ENCODE measurements around the gene CDK7. TPM values are rescaled to one million over a fixed set of nuclear protein-coding genes. Genes with fewer than 3 reads are reported as not detected.

CDK7 gene
- polyA plus RNA-seq, 1 experiment: 44.9 TPM

- ChIA-PET POLR2A (no interaction called here), CTCF (no interaction called here)
- no peak for DNase-seq (ENCODE audit: low read depth)
Measured at GRCh38 chr5:69300537-69301203, 66.0 kb downstream of the CDK7 start.

DNA sequence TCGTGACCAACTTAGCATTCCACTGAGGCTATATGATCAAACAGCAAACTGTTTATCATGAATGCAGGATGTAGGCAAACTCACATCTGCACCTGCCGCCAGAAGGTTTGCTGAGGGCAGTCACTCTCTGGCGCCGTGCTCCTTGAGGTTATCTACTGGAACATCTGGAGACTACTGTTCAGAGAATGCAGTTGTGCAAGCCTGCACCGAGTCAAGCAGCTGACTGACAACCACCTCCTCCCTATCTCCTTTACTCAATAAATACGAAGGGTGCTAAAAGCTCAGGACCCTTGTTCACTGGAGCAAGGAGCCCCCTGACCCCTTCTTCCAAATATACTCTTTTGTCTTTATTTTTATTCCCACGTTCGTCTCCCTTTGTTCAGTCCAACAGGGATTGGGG, 70.8 kb downstream of the CDK7 start:
- no peaks in the 10 kb centered on the region; the same call in 1 of the 2 replicates for H3K36me3 ChIP-seq (ENCODE audit: control insufficient read depth, insufficient read depth, low read length)
- POLR2A ChIA-PET: no interaction called here
- TF ChIP-seq, protein P1, sequence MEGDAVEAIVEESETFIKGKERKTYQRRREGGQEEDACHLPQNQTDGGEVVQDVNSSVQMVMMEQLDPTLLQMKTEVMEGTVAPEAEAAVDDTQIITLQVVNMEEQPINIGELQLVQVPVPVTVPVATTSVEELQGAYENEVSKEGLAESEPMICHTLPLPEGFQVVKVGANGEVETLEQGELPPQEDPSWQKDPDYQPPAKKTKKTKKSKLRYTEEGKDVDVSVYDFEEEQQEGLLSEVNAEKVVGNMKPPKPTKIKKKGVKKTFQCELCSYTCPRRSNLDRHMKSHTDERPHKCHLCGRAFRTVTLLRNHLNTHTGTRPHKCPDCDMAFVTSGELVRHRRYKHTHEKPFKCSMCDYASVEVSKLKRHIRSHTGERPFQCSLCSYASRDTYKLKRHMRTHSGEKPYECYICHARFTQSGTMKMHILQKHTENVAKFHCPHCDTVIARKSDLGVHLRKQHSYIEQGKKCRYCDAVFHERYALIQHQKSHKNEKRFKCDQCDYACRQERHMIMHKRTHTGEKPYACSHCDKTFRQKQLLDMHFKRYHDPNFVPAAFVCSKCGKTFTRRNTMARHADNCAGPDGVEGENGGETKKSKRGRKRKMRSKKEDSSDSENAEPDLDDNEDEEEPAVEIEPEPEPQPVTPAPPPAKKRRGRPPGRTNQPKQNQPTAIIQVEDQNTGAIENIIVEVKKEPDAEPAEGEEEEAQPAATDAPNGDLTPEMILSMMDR (IDR thresholded peaks at IDR 0.05; ENCODE audit: insufficient read depth, low read depth, low read length): no peak
- CTCF ChIA-PET: no interaction called here
- DNase-seq (ENCODE audit: low read depth): no peak
- no peaks in the 10 kb centered on the region for H3K27me3 ChIP-seq (ENCODE audit: control insufficient read depth, insufficient read depth, low read length)
- H3K4me3 ChIP-seq (ENCODE audit: low read depth, low read length): no peak overlapping the region

More at GRCh38 chr5:69300537-69301203, 66.0 kb downstream of the CDK7 start:
- H3K4me3 ChIP-seq (ENCODE audit: low read depth, low read length): no peak overlapping the region
- TF ChIP-seq, protein P1 (IDR thresholded peaks at IDR 0.05; ENCODE audit: insufficient read depth, low read depth, low read length): no peak
- H3K36me3 ChIP-seq (ENCODE audit: control insufficient read depth, insufficient read depth, low read length): no peaks in the 10 kb centered on the region; the same call in 1 of the 2 replicates
- no peaks in the 10 kb centered on the region for H3K27me3 ChIP-seq (ENCODE audit: control insufficient read depth, insufficient read depth, low read length)

DNA sequence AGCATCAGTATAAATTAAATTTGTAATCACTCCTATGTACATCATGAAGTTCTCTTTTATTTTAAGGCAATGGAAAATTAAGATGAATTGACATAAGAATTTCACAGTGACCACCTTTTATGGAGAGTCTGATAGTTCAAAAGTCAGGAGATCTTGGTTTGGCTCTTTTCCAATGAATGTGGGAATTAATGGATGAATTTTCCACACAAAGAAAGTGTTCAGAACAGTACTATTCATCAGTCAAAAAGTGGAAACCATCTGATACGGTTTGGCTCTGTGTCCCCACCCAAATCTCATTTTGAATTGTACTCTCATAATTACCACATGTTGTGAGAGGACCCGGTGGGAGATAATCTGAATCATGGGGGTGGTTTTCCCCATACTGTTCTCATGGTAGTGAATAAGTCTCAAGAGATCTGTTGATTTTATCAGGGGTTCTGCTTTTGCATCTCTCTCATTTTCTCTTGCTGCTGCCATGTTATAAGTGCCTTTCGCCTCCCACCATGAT, 73.4 kb downstream of the CDK7 start:
- Histone ChIP-seq H3K4me3 (ENCODE audit: low read depth, low read length) (no peak overlapping the region), H3K36me3 (ENCODE audit: control insufficient read depth, insufficient read depth, low read length) (no peaks in the 10 kb centered on the region), H3K27me3 (ENCODE audit: control insufficient read depth, insufficient read depth, low read length) (no peaks in the 10 kb centered on the region)
- ChIA-PET POLR2A (no interaction called here), CTCF (no interaction called here)
- TF ChIP-seq, protein P1 (IDR thresholded peaks at IDR 0.05; ENCODE audit: insufficient read depth, low read depth, low read length): no peak
- DNase-seq (ENCODE audit: low read depth): no peak

GRCh38 chr5:69309380-69309779, 74.7 kb downstream of the CDK7 start:
- POLR2A ChIA-PET: no interaction called here
- no peaks in the 10 kb centered on the region for H3K27me3 ChIP-seq (ENCODE audit: control insufficient read depth, insufficient read depth, low read length)

GRCh38 chr5:69312459-69313160, 77.9 kb downstream of the CDK7 start:
- Histone ChIP-seq H3K4me3 (ENCODE audit: low read depth, low read length) (no peak overlapping the region), H3K27me3 (ENCODE audit: control insufficient read depth, insufficient read depth, low read length) (no peaks in the 10 kb centered on the region), H3K36me3 (ENCODE audit: control insufficient read depth, insufficient read depth, low read length) (no peaks in the 10 kb centered on the region; the same call in 1 of the 2 replicates)
- CTCF ChIA-PET: no interaction called here
- DNase-seq (ENCODE audit: low read depth): no peak
- POLR2A ChIA-PET: no interaction called here
- TF ChIP-seq, protein P1 (IDR thresholded peaks at IDR 0.05; ENCODE audit: insufficient read depth, low read depth, low read length): no peak

More at GRCh38 chr5:69309380-69309779, 74.7 kb downstream of the CDK7 start:
- Histone ChIP-seq H3K36me3 (ENCODE audit: control insufficient read depth, insufficient read depth, low read length) (no peaks in the 10 kb centered on the region), H3K4me3 (ENCODE audit: low read depth, low read length) (no peak overlapping the region)
- no peak for DNase-seq (ENCODE audit: low read depth)
- CTCF ChIA-PET: no interaction called here
- TF ChIP-seq, protein P1 (IDR thresholded peaks at IDR 0.05; ENCODE audit: insufficient read depth, low read depth, low read length): no peak

Measured in BJ (cell line).